Skeletal muscle satellite cell (primary cell): ENCODE measurements around the gene PHACTR1.
"Not testable (repeated sequence)": the region's sequence is repeated elsewhere in the genome, so short reads cannot be mapped to it uniquely, and the experiment has no call there.

Source experiments
- H3K27me3 ChIP-seq: 2 replicates; pipeline ENCODE4 v1.7.0; 2013; ENCODE audit warnings: low read length; ENCODE audit not compliant: control insufficient read depth, insufficient read depth
- H3K36me3 ChIP-seq: 2 replicates; pipeline ENCODE4 v1.7.0; 2013; ENCODE audit warnings: mild to moderate bottlenecking, control low read depth, low read length; ENCODE audit not compliant: insufficient read depth
- H3K4me1 ChIP-seq: 2 replicates; pipeline ENCODE4 v1.7.0; 2013; ENCODE audit warnings: low read length; ENCODE audit not compliant: control insufficient read depth, insufficient read depth
- H3K4me2 ChIP-seq: 2 replicates; pipeline ENCODE4 v1.7.0; 2013; ENCODE audit warnings: mild to moderate bottlenecking, low read length
- H3K4me3 ChIP-seq: 2 replicates; pipeline ENCODE4 v1.7.0; 2013; ENCODE audit warnings: low read length
- H3K9ac ChIP-seq: 2 replicates; pipeline ENCODE4 v1.7.0; 2013; ENCODE audit warnings: mild to moderate bottlenecking, low read depth, low read length, moderate library complexity
- H3K9me3 ChIP-seq: replicated peaks from 2 replicates; pipeline ENCODE4 v1.7.0; 2013; ENCODE audit warnings: mild to moderate bottlenecking, control low read depth, low read length

PHACTR1 gene

GRCh38 chr6:13241364-13241763 is 524.8 kb downstream of the PHACTR1 start:
- Histone ChIP-seq H3K4me1 (no peaks in the 10 kb centered on the region), H3K27me3 (no peaks in the 10 kb centered on the region), H3K36me3 (no peaks in the 10 kb centered on the region), H3K4me3 (no peak overlapping the region), H3K9ac (no peak overlapping the region), H3K4me2 (no peak overlapping the region), H3K9me3 (no peaks in the 10 kb centered on the region)

GRCh38 chr6:13242178-13242577 is 525.6 kb downstream of the PHACTR1 start:
- Histone ChIP-seq H3K9ac (no peak overlapping the region), H3K4me3 (no peak overlapping the region), H3K36me3 (no peaks in the 10 kb centered on the region), H3K9me3 (no peaks in the 10 kb centered on the region), H3K4me1 (no peaks in the 10 kb centered on the region), H3K27me3 (no peaks in the 10 kb centered on the region), H3K4me2 (no peak overlapping the region)

GRCh38 chr6:13242590-13242989 is 526.0 kb downstream of the PHACTR1 start:
- no peaks in the 10 kb centered on the region for H3K4me1 ChIP-seq
- H3K36me3 ChIP-seq: no peaks in the 10 kb centered on the region
- H3K4me2 ChIP-seq: no peak overlapping the region
- no peaks in the 10 kb centered on the region for H3K9me3 ChIP-seq
- no peaks in the 10 kb centered on the region for H3K27me3 ChIP-seq
- no peak overlapping the region for H3K9ac ChIP-seq
- no peak overlapping the region for H3K4me3 ChIP-seq

- no peaks in the 10 kb centered on the region for H3K27me3 ChIP-seq
- no peak overlapping the region for H3K4me2 ChIP-seq
- H3K4me3 ChIP-seq: no peak overlapping the region
- no peaks in the 10 kb centered on the region for H3K36me3 ChIP-seq
- no peaks in the 10 kb centered on the region for H3K9me3 ChIP-seq
- H3K4me1 ChIP-seq: peaks cover 3% of the 10 kb centered on the region
- H3K9ac ChIP-seq: no peak overlapping the region
Observed at GRCh38 chr6:13243033-13243432, 526.5 kb downstream of the PHACTR1 start.

- H3K4me3 ChIP-seq, H3K36me3 ChIP-seq, H3K9me3 ChIP-seq, H3K9ac ChIP-seq, H3K27me3 ChIP-seq, H3K4me1 ChIP-seq, H3K4me2 ChIP-seq: not testable (repeated sequence)
Observed at GRCh38 chr6:13243745-13244144, 527.2 kb downstream of the PHACTR1 start.

GRCh38 chr6:13247627-13248026 is 531.1 kb downstream of the PHACTR1 start:
- peaks cover 3% of the 10 kb centered on the region for H3K4me1 ChIP-seq
- H3K9ac ChIP-seq: no peak overlapping the region
- H3K4me3 ChIP-seq: no peak overlapping the region
- H3K27me3 ChIP-seq: no peaks in the 10 kb centered on the region
- no peaks in the 10 kb centered on the region for H3K36me3 ChIP-seq
- no peaks in the 10 kb centered on the region for H3K9me3 ChIP-seq
- no peak overlapping the region for H3K4me2 ChIP-seq

- H3K9me3 ChIP-seq: no peaks in the 10 kb centered on the region
- peaks cover 3% of the 10 kb centered on the region for H3K4me1 ChIP-seq
- no peaks in the 10 kb centered on the region for H3K27me3 ChIP-seq
- H3K9ac ChIP-seq: no peak overlapping the region
- H3K4me2 ChIP-seq: no peak overlapping the region
- no peaks in the 10 kb centered on the region for H3K36me3 ChIP-seq
- H3K4me3 ChIP-seq: no peak overlapping the region
Observed at GRCh38 chr6:13248053-13248452, 531.5 kb downstream of the PHACTR1 start.

- peaks cover 3% of the 10 kb centered on the region for H3K4me1 ChIP-seq
- no peaks in the 10 kb centered on the region for H3K36me3 ChIP-seq
- H3K9ac ChIP-seq: no peak overlapping the region
- no peaks in the 10 kb centered on the region for H3K9me3 ChIP-seq
- no peak overlapping the region for H3K4me3 ChIP-seq
- H3K27me3 ChIP-seq: no peaks in the 10 kb centered on the region
- no peak overlapping the region for H3K4me2 ChIP-seq
Observed at GRCh38 chr6:13248584-13248985, 532.0 kb downstream of the PHACTR1 start.

- Histone ChIP-seq H3K36me3 (no peaks in the 10 kb centered on the region), H3K27me3 (no peaks in the 10 kb centered on the region), H3K4me1 (peaks cover 3% of the 10 kb centered on the region), H3K9ac (no peak overlapping the region), H3K9me3 (no peaks in the 10 kb centered on the region), H3K4me2 (no peak overlapping the region), H3K4me3 (no peak overlapping the region)
Observed at GRCh38 chr6:13248994-13249393, 532.4 kb downstream of the PHACTR1 start.

- no peaks in the 10 kb centered on the region for H3K27me3 ChIP-seq
- peaks cover 3% of the 10 kb centered on the region for H3K4me1 ChIP-seq
- no peaks in the 10 kb centered on the region for H3K36me3 ChIP-seq
- no peak overlapping the region for H3K9ac ChIP-seq
- H3K9me3 ChIP-seq: no peaks in the 10 kb centered on the region
- H3K4me3 ChIP-seq: no peak overlapping the region
- no peak overlapping the region for H3K4me2 ChIP-seq
Observed at GRCh38 chr6:13249817-13250216, 533.2 kb downstream of the PHACTR1 start.

- Histone ChIP-seq H3K9ac (no peak overlapping the region), H3K4me3 (no peak overlapping the region), H3K27me3 (no peaks in the 10 kb centered on the region), H3K36me3 (no peaks in the 10 kb centered on the region), H3K4me1 (peaks cover 3% of the 10 kb centered on the region), H3K9me3 (no peaks in the 10 kb centered on the region), H3K4me2 (no peak overlapping the region)
Observed at GRCh38 chr6:13250703-13251102, 534.1 kb downstream of the PHACTR1 start.

- no peaks in the 10 kb centered on the region for H3K9me3 ChIP-seq
- no peaks in the 10 kb centered on the region for H3K36me3 ChIP-seq
- no peaks in the 10 kb centered on the region for H3K27me3 ChIP-seq
- no peak overlapping the region for H3K4me3 ChIP-seq
- H3K9ac ChIP-seq: no peak overlapping the region
- H3K4me1 ChIP-seq: peaks cover 3% of the 10 kb centered on the region
- H3K4me2 ChIP-seq: no peak overlapping the region
Observed at GRCh38 chr6:13251242-13251641, 534.7 kb downstream of the PHACTR1 start.
